Upper lobe of left lung (tissue), 4 donors: ENCODE data around the gene RNF123.

Source experiments
- EP300 ChIP-seq, 4 donors: sonication (generic); formaldehyde crosslinking; IDR thresholded peaks; one replicate each; pipeline ENCODE4 v1.5.1; 2017; ENCODE audit warnings: antibody characterized with exemption in 4 of 4, control low read depth in 2 of 4
- POLR2A ChIP-seq, 4 donors: fragments of 450-650 bp; IDR thresholded peaks; one replicate each; pipeline ENCODE4 v1.5.1; 2016 to 2017; ENCODE audit warnings: antibody characterized with exemption in 4 of 4, mild to moderate bottlenecking in 2 of 4
- POLR2AphosphoS5 ChIP-seq, 2 donors: sonication (generic); formaldehyde crosslinking; IDR thresholded peaks; one replicate each; pipeline ENCODE4 v1.5.1; 2017; ENCODE audit warnings: antibody characterized with exemption in 2 of 2
- TF ChIP-seq, protein P1 (sequence below), 6 experiments: fragments of 450-650 bp in 4 of 6; fragments of 200-600 bp in 2 of 6; sonication (generic) in 2 of 6; IDR thresholded peaks; one replicate each; pipeline ENCODE4 v1.5.1; 2016 to 2019; ENCODE audit warnings: antibody characterized with exemption in 6 of 6

DNA sequence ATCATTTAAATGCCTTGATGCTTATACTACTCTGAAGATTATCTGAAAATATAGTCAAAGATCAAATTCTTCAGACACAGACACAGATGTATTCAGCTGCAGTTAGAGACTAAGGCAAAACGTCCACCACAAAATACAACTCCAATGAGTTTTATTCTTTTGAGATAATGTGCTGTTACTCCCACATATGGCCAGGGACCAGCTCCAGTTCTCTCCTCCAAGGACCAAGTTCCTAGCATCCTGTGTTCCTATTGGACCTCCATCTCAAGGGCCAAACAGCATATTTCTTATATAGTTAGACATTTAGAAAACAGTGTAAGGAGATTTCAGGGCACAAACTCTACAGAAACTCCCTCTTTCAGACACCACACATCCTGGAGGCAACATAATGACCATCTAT, 69.9 kb downstream of the RNF123 start:
- TF ChIP-seq, protein P1, sequence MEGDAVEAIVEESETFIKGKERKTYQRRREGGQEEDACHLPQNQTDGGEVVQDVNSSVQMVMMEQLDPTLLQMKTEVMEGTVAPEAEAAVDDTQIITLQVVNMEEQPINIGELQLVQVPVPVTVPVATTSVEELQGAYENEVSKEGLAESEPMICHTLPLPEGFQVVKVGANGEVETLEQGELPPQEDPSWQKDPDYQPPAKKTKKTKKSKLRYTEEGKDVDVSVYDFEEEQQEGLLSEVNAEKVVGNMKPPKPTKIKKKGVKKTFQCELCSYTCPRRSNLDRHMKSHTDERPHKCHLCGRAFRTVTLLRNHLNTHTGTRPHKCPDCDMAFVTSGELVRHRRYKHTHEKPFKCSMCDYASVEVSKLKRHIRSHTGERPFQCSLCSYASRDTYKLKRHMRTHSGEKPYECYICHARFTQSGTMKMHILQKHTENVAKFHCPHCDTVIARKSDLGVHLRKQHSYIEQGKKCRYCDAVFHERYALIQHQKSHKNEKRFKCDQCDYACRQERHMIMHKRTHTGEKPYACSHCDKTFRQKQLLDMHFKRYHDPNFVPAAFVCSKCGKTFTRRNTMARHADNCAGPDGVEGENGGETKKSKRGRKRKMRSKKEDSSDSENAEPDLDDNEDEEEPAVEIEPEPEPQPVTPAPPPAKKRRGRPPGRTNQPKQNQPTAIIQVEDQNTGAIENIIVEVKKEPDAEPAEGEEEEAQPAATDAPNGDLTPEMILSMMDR (IDR thresholded peaks at IDR 0.05) = no peak
- TF ChIP-seq POLR2AphosphoS5 (IDR thresholded peaks at IDR 0.05) = no peak
- no peak for TF ChIP-seq POLR2A (IDR thresholded peaks at IDR 0.05)
- TF ChIP-seq EP300 (IDR thresholded peaks at IDR 0.05) = no peak
